ENCODE data around the gene MCTP1. TPM values are rescaled to one million over a fixed set of nuclear protein-coding genes. Genes with fewer than 3 reads are reported as not detected.

The MCTP1 gene
- total RNA-seq, 1 experiment from 2014 or later = 2.5 TPM

GRCh38 chr5:95009812-95010211 is 275.1 kb downstream of the MCTP1 start:
- Histone ChIP-seq H3K9me3 (ENCODE audit: control insufficient read depth, low read depth, low read length) (no peaks in the 10 kb centered on the region), H3K27me3 (ENCODE audit: insufficient read depth, low read length) (no peaks in the 10 kb centered on the region), H2BK5ac (ENCODE audit: insufficient read length, low read length) (no peak overlapping the region), H3K4me1 (ENCODE audit: insufficient read depth, low read length) (no peaks in the 10 kb centered on the region), H3K9ac (ENCODE audit: extremely low read depth, insufficient read length, low read length) (no peak overlapping the region), H4K91ac (ENCODE audit: insufficient read length, low read depth, low read length) (no peak overlapping the region), H2BK20ac (ENCODE audit: low read depth, low read length, poor library complexity, severe bottlenecking) (no peak overlapping the region), H3K79me1 (ENCODE audit: insufficient read depth, low read depth, low read length, poor library complexity, severe bottlenecking) (no peaks in the 10 kb centered on the region), H2BK12ac (ENCODE audit: insufficient read length, low read depth, low read length) (no peak overlapping the region), H2AK5ac (ENCODE audit: insufficient read length, low read length) (no peak overlapping the region), H2AFZ (ENCODE audit: low read length) (no peak overlapping the region), H3K79me2 (ENCODE audit: insufficient read depth, low read length) (no peaks in the 10 kb centered on the region), H3T11ph (ENCODE audit: low read length) (no peak overlapping the region), H2BK15ac (ENCODE audit: low read depth, low read length) (no peak overlapping the region), H3K4me2 (ENCODE audit: insufficient read depth, insufficient read length, low read length) (no peak overlapping the region), H4K20me1 (ENCODE audit: control insufficient read depth, insufficient read depth, insufficient read length) (no peaks in the 10 kb centered on the region), H4K5ac (ENCODE audit: insufficient read length, low read depth, low read length) (no peak overlapping the region), H3K4ac (ENCODE audit: low read depth, low read length) (no peak overlapping the region), H2BK120ac (ENCODE audit: low read depth, low read length, poor library complexity, severe bottlenecking) (no peak overlapping the region), H3K14ac (ENCODE audit: insufficient read depth, low read length) (no peak overlapping the region), H3K56ac (ENCODE audit: insufficient read length, low read depth, low read length) (no peak overlapping the region), H4K8ac (replicated peaks; ENCODE audit: insufficient read length, low read depth, low read length) (no peak overlapping the region), H3K23ac (ENCODE audit: insufficient read length, low read depth, low read length) (no peak overlapping the region), H3K18ac (ENCODE audit: insufficient read length, low read depth, low read length) (no peak overlapping the region), H3K27ac (ENCODE audit: insufficient read length, low read depth, low read length) (no peak overlapping the region), H3K23me2 (ENCODE audit: insufficient read length, low read depth, low read length, poor library complexity, severe bottlenecking) (no peaks in the 10 kb centered on the region)
- no peak for DNase-seq
- no peak overlapping the region for H3K27ac Mint-ChIP-seq
- H3K4me1 Mint-ChIP-seq = peaks cover 4 to 7% of the 10 kb centered on the region in 2 experiments; a peak in 3 of 4 replicates
- H3K27me3 Mint-ChIP-seq (ENCODE audit: low read depth) = no peaks in the 10 kb centered on the region
- no peak overlapping the region for H3K4me3 Mint-ChIP-seq
- peaks cover 0 to 11% (median 8%) of the 10 kb centered on the region in 3 experiments; a peak in 3 of 7 replicates for H3K36me3 Mint-ChIP-seq (ENCODE audit: insufficient read depth in 1 of 3, low read depth in 3 of 3)
- TF ChIP-seq CTCF (conservative IDR thresholded peaks at IDR 0.05) = no peak
- H3K9me3 Mint-ChIP-seq = peaks cover 10 to 11% of the 10 kb centered on the region in 2 experiments; a peak in 4 of 5 replicates
- WGBS (ENCODE audit: extremely low coverage, insufficient read length, low lambda C conversion rate) = no CpG with 5 or more reads among the region's 2 CpGs

Data from H9 (cell line).